HG02642 (cell line): ENCODE results near the gene RXYLT1.

Experiments used
- ATAC-seq: cut with Tn5 transposase; IDR thresholded peaks from one replicate; pipeline ENCODE4 v1.9.1; 2021; ENCODE audit warnings: mild to moderate bottlenecking; ENCODE audit not compliant: unreplicated experiment, poor library complexity

Gene RXYLT1

GRCh38 chr12:63795944-63796343 lies 16.2 kb downstream of the RXYLT1 start:
- ATAC-seq, result no peak

GRCh38 chr12:63802012-63802608 lies 22.4 kb downstream of the RXYLT1 start:
- no peak for ATAC-seq

DNA sequence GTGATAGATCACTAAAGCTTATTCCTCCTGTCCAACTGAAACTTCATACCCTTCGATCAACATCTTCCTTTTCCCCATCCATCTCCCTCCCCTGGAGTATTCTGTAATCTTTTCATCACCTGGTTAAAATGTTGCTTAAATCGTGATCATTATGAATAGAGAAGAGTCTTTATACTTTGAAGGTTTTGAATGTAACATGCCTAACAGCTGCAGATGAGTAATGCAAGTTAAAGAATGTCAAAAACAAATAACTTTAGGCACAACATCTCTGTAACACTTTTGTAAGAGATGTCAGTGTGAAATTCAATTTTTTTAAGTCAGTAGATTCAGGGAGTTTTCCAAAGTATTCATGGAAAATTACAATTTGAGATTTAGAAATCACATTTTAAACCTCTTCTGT lies 25.0 kb downstream of the RXYLT1 start:
- no peak for ATAC-seq

DNA sequence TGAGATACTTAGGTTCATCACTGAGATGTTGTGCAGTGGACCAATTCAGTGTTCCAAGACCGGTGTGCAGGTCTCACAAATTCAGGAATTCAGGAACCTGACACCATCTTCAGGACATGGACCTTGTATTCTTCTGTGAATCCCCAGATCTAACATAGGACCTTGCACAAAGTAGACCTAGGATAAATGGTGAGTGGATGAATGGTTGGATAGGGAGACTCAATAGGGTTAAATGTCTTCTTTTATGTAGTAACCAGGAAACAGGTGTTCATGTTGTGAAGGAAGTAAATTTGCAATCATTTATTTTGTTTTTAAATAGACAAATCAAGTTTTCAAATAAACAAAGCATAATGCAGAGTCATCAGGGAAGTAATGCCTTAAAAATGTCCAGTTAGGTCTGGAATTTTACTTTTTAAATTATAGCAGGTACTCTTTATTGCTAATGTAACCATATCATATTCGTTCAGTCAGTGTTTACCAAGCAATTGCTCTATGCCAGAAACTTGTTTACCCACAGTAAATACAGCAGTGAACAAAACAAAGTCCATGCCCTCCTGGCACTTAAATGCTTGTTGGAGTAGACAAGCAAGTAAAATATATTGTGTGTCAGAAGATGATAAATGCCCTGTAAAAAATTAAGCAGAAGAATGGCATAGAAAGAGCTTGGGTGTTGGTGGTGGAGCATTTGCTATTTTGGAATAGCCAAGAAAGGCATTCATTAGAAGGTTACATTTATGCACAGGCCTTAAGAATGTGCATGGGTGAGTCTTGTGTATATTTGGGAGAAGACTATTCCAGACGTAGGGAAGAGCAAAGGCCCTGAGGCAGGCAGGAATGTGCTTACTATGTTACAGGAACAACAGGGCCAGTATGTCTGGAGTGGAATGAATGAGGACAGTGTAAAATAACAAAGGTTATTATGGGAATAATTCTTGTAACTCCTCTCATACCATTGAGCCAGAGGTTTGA lies 26.3 kb downstream of the RXYLT1 start:
- ATAC-seq, result no peak

DNA sequence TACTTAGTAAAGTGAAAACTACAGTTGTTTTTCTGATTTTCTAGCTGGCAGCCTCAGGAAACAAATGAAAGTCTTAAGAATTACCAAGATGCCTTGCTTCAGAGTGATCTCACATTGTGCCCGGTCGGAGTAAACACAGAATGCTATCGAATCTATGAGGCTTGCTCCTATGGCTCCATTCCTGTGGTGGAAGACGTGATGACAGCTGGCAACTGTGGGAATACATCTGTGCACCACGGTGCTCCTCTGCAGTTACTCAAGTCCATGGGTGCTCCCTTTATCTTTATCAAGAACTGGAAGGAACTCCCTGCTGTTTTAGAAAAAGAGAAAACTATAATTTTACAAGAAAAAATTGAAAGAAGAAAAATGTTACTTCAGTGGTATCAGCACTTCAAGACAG lies 28.9 kb downstream of the RXYLT1 start:
- ATAC-seq, result no peak

GRCh38 chr12:63809566-63809965 lies 29.9 kb downstream of the RXYLT1 start:
- ATAC-seq, result no peak

DNA sequence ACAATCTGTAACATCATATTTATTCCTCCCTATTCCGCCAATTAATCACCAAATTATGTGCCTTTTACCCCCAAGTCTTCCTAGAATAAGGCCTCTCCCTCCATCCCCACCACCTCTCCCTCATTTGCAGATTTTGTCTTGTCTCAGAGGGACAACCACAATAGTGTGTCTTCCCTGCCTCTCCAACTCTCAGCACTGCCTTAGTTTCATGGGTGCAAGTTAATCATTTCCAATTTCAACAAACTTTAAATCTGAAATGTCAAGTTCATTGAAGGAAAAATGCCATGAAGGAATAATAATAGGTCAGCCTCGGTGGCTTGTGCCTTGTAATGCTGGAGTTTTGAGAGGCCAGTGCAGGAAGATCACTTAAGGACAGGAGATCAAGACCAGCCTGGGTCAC lies 31.6 kb downstream of the RXYLT1 start:
- no peak for ATAC-seq

GRCh38 chr12:63811755-63812154 lies 32.0 kb downstream of the RXYLT1 start:
- ATAC-seq, result no peak

- peak; percentile 42 for ATAC-seq
Measured at GRCh38 chr12:63814146-63814772, 34.5 kb downstream of the RXYLT1 start.

- ATAC-seq, result no peak
Measured at GRCh38 chr12:63815482-63815852, 35.8 kb downstream of the RXYLT1 start.

- no peak for ATAC-seq
Measured at GRCh38 chr12:63816031-63816430, 36.3 kb downstream of the RXYLT1 start.

DNA sequence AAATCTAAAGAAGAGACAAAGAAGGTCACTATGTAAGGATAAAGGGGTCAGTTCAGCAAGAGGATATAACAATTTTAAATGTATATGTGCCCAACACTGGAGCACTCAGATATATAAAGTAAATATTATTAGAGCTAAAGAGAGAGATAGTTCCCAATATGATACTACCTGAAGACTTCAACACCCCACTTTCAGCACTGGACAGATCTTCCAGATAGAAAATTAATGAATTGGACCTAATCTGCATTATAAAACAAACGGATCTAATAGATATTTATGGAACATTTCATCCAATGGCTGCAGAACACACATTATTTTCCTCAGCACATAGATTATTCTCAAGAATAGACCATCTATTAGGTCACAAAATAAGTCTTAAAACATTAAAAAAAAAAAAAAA lies 40.7 kb downstream of the RXYLT1 start:
- no peak for ATAC-seq

DNA sequence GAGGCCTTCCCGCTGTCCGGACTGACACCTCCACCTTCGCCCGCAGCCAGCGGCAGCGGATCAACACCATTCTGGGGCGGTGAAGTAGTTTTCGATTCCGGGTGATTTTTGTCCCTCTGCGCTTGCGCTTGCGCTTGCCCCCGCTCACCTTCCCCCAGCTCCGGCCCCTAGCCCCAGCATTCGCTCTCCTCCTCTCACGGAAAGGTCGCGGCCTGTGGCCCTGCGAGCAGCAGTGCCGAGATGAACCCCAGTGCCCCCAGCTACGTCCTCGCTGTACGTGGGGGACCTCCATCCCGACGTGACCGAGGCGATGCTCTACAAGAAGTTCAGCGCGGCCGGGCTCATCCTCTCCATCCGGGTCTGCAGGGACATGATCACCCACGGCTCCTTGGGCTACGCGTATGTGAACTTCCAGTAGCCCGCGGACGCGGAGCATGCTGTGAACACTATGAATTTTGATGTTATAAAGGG lies 42.1 kb downstream of the RXYLT1 start:
- peak; percentile 63 for ATAC-seq

GRCh38 chr12:63822352-63822751 lies 42.6 kb downstream of the RXYLT1 start:
- ATAC-seq, result no peak

GRCh38 chr12:63823040-63823439 lies 43.3 kb downstream of the RXYLT1 start:
- ATAC-seq, result no peak

GRCh38 chr12:63826006-63826585 lies 46.4 kb downstream of the RXYLT1 start:
- no peak for ATAC-seq

- ATAC-seq, result no peak
Measured at GRCh38 chr12:63828867-63829266, 49.2 kb downstream of the RXYLT1 start.

- ATAC-seq, result no peak
Measured at GRCh38 chr12:63836046-63836445, 56.3 kb downstream of the RXYLT1 start.

- ATAC-seq, result no peak
Measured at GRCh38 chr12:63836936-63837335, 57.2 kb downstream of the RXYLT1 start.

DNA sequence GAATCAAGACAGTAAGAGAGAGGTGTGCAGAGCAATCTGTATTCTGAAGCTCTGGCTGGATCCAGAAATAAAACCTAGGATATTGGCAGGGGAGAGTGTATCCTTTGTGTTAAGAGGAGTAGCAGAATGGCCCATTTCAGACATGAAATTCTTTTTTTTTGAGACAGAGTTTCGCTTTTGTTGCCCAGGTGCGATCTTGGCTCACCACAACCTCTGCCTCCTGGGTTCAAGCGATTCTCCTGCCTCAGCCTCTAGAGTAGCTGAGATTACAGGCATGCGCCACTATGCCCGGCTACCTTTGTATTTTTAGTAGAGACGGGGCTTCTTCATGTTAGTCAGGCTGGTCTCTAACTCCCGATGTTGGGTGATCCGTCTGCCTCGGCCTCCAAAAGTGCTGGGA lies 58.7 kb downstream of the RXYLT1 start:
- no peak for ATAC-seq

- ATAC-seq, result no peak
Measured at GRCh38 chr12:63841011-63841410, 61.3 kb downstream of the RXYLT1 start.
